Lung (tissue), 12 donors: ENCODE data around the gene COL4A4. TPM values are rescaled to one million over a fixed set of nuclear protein-coding genes. Genes with fewer than 3 reads are reported as not detected.

Experiments
- ATAC-seq: fragments of 200-7000 bp; cut with Tn5 transposase; one replicate; pipeline ENCODE4 v1.9.1; 2020; ENCODE audit warnings: moderate number of reproducible peaks; ENCODE audit not compliant: insufficient read depth, low FRiP score
- DNase-seq, 3 donors: peaks; one replicate each; pipeline ENCODE4 v3.0.0-alpha.2; 2013 to 2017
- H3K27ac ChIP-seq, 2 donors: one replicate each; pipeline ENCODE4 v1.5.1; 2013; ENCODE audit warnings: mild to moderate bottlenecking in 2 of 2, moderate library complexity in 2 of 2, control low read depth in 1 of 2, inconsistent platforms in 1 of 2, low read depth in 1 of 2, low read length in 1 of 2
- H3K27me3 ChIP-seq, 3 donors: one replicate each; pipeline ENCODE4 v1.5.1; 2013; ENCODE audit warnings: low read length in 2 of 3; ENCODE audit not compliant: control insufficient read depth in 3 of 3, insufficient read depth in 3 of 3
- H3K36me3 ChIP-seq, 4 donors: one replicate each; pipeline ENCODE4 v1.5.1; 2013; ENCODE audit warnings: low read length in 4 of 4, mild to moderate bottlenecking in 1 of 4, moderate library complexity in 1 of 4; ENCODE audit not compliant: control insufficient read depth in 4 of 4, insufficient read depth in 4 of 4
- H3K4me1 ChIP-seq, 5 donors: one replicate each; pipeline ENCODE4 v1.5.1; 2013; ENCODE audit warnings: low read length in 5 of 5, mild to moderate bottlenecking in 2 of 5, moderate library complexity in 1 of 5; ENCODE audit not compliant: control insufficient read depth in 5 of 5, insufficient read depth in 5 of 5
- H3K4me3 ChIP-seq: one replicate; pipeline ENCODE4 v1.5.1; 2013; ENCODE audit warnings: mild to moderate bottlenecking, control low read depth, moderate library complexity
- H3K9ac ChIP-seq, 2 donors: one replicate each; pipeline ENCODE4 v1.5.1; 2013; ENCODE audit warnings: low read length in 2 of 2, control low read depth in 1 of 2; ENCODE audit not compliant: insufficient read depth in 1 of 2
- H3K9me3 ChIP-seq, 4 donors: one replicate each; pipeline ENCODE4 v1.5.1; 2013; ENCODE audit warnings: low read length in 3 of 4, mild to moderate bottlenecking in 1 of 4, moderate library complexity in 1 of 4; ENCODE audit not compliant: control insufficient read depth in 4 of 4, insufficient read depth in 3 of 4
- WGBS, 2 donors: extraction: QIAGEN DNeasy Blood & Tissue Kit; methylation state at CpG; one replicate each; pipeline ENCODE4 v1.1.7; 2013; 5-methylcytosine and 5-hydroxymethylcytosine counted together
- polyA plus RNA-seq, 2 donors: library from polyadenylated mRNA; stranded (reverse); fragments of 200-250 nt; gene quantifications; one replicate each; pipeline ENCODE4 v1.2.1, GENCODE V29; 2013
- total RNA-seq, 2 donors: library from RNA; depleted of rRNA in 1 of 2; stranded (reverse); fragments of >200 nt in 1 of 2; gene quantifications; one replicate each; pipeline ENCODE4 v1.2.1, GENCODE V29; 2014 to 2021
- TF ChIP-seq, protein P1 (sequence below): IDR thresholded peaks from 2 replicates; pipeline ENCODE4 v1.5.1; 2012; ENCODE audit warnings: mild to moderate bottlenecking; ENCODE audit errors: control extremely low read depth, extremely low read depth
- donor health status: control.
- donor health status: control.
- donor health status: Bipolar disorder and iron deficiency.
- donor health status: healthy.
- donor health status: DM: yes; HTN: yes; CAD: no.

COL4A4 gene
- total and polyA plus RNA-seq, 4 donors: 2.7 to 20.1 (median 9.8) TPM

DNA sequence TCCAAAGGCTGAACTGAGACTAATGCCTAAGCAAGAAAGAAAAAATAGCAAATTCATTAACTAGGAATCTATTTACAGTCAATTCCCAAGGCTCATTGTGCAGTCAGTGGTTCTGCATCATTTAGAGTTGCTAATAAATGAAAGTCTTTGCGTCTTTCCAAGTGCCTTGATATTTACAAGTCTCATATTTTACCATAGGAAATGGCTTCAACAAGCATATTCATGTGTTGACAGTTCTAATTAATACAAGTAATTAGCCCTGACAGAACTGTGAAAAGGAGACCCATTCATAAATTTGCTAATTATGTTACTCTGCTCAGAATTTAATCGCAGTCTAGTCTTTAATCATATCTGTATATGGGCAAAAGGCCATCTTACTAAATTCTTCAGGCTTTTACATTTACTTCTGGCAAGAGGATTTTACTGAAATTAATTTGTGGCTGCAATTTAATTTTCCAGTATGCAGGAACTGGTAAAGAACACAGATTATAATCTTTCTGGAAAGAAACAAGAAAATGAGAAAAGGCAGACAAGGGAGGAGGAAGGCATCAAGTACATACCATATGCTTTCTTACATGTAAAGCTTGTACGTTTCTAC, 201.7 kb downstream of the COL4A4 start:
- H3K9ac ChIP-seq: no peak overlapping the region
- no peak for ATAC-seq
- no peak overlapping the region for H3K27ac ChIP-seq
- H3K9me3 ChIP-seq: peaks cover 0 to 3% (median 2%) of the 10 kb centered on the region in 4 donors
- no peaks in the 10 kb centered on the region for H3K36me3 ChIP-seq
- H3K27me3 ChIP-seq: no peaks in the 10 kb centered on the region
- TF ChIP-seq, protein P1, sequence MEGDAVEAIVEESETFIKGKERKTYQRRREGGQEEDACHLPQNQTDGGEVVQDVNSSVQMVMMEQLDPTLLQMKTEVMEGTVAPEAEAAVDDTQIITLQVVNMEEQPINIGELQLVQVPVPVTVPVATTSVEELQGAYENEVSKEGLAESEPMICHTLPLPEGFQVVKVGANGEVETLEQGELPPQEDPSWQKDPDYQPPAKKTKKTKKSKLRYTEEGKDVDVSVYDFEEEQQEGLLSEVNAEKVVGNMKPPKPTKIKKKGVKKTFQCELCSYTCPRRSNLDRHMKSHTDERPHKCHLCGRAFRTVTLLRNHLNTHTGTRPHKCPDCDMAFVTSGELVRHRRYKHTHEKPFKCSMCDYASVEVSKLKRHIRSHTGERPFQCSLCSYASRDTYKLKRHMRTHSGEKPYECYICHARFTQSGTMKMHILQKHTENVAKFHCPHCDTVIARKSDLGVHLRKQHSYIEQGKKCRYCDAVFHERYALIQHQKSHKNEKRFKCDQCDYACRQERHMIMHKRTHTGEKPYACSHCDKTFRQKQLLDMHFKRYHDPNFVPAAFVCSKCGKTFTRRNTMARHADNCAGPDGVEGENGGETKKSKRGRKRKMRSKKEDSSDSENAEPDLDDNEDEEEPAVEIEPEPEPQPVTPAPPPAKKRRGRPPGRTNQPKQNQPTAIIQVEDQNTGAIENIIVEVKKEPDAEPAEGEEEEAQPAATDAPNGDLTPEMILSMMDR: no peak
- 98% methylated on average over 3 of the region's 3 CpGs for WGBS, 2 donors
- no peaks in the 10 kb centered on the region for H3K4me1 ChIP-seq
- H3K4me3 ChIP-seq: no peak overlapping the region
- DNase-seq: no peak

- WGBS, 2 donors: 90 to 93% methylated on average over 1 of the region's 1 CpG
- TF ChIP-seq, protein P1: no peak
- no peak for ATAC-seq
These were observed 204.6 kb downstream of the COL4A4 start for GRCh38 chr2:226959418-226959817.

GRCh38 chr2:226956659-226957058, 207.3 kb downstream of the COL4A4 start:
- H3K4me3 ChIP-seq: no peak overlapping the region
- WGBS, 2 donors: 58 to 83% methylated on average over 1 of the region's 1 CpG
- H3K27ac ChIP-seq: no peak overlapping the region
- H3K9ac ChIP-seq: no peak overlapping the region
- H3K36me3 ChIP-seq: peaks cover 0 to 3% (median 0%) of the 10 kb centered on the region in 4 donors
- no peak for DNase-seq
- H3K9me3 ChIP-seq: peaks cover 0 to 4% (median 2%) of the 10 kb centered on the region in 4 donors
- ATAC-seq: no peak
- H3K4me1 ChIP-seq: no peaks in the 10 kb centered on the region
- H3K27me3 ChIP-seq: no peaks in the 10 kb centered on the region
- TF ChIP-seq, protein P1: no peak

More at GRCh38 chr2:226959418-226959817, 204.6 kb downstream of the COL4A4 start:
- peaks cover 0 to 1% (median 0%) of the 10 kb centered on the region in 4 donors for H3K36me3 ChIP-seq
- no peaks in the 10 kb centered on the region for H3K4me1 ChIP-seq
- H3K9ac ChIP-seq: no peak overlapping the region
- H3K27ac ChIP-seq: no peak overlapping the region
- no peak overlapping the region for H3K4me3 ChIP-seq
- H3K27me3 ChIP-seq: no peaks in the 10 kb centered on the region
- peaks cover 0 to 3% (median 2%) of the 10 kb centered on the region in 4 donors for H3K9me3 ChIP-seq
- DNase-seq: no peak

DNA sequence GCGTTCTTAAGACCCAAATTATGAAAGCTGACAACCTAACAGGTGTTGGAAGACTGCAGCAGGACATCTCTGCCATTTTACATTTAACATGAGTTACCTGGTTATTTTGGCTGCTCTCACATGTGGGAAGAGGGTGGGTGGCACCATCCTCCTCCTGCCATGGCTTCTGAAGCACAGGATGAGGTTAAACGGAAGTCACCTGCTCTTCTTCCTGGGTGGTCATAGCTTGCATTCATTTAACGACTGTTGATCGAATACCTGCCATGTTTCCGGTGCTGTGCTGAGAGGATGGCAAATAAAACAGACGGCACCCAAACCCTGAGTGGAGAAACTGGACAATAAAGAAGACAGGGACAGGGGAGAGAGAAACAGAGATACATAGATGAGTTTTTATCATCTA, 210.2 kb downstream of the COL4A4 start:
- no peak overlapping the region for H3K27ac ChIP-seq
- no peak for DNase-seq
- peaks cover 0 to 3% (median 0%) of the 10 kb centered on the region in 4 donors for H3K36me3 ChIP-seq
- no peaks in the 10 kb centered on the region for H3K27me3 ChIP-seq
- no peaks in the 10 kb centered on the region for H3K4me1 ChIP-seq
- peaks cover 0 to 2% (median under 1%) of the 10 kb centered on the region in 4 donors for H3K9me3 ChIP-seq
- H3K9ac ChIP-seq: no peak overlapping the region
- TF ChIP-seq, protein P1: no peak
- WGBS, 2 donors: 88 to 91% methylated on average over 6 of the region's 6 CpGs
- no peak overlapping the region for H3K4me3 ChIP-seq
- no peak for ATAC-seq
